ENCODE measurements around the gene PHF24. TPM values are rescaled to one million over a fixed set of nuclear protein-coding genes. Genes with fewer than 3 reads are reported as not detected.

PHF24 gene
- 0.06 to 0.26 TPM (median 0.16 TPM) in 5 replicates for total RNA-seq (2022; extraction: Qiagen RNA extraction; ENCODE audit: low read depth)

DNA sequence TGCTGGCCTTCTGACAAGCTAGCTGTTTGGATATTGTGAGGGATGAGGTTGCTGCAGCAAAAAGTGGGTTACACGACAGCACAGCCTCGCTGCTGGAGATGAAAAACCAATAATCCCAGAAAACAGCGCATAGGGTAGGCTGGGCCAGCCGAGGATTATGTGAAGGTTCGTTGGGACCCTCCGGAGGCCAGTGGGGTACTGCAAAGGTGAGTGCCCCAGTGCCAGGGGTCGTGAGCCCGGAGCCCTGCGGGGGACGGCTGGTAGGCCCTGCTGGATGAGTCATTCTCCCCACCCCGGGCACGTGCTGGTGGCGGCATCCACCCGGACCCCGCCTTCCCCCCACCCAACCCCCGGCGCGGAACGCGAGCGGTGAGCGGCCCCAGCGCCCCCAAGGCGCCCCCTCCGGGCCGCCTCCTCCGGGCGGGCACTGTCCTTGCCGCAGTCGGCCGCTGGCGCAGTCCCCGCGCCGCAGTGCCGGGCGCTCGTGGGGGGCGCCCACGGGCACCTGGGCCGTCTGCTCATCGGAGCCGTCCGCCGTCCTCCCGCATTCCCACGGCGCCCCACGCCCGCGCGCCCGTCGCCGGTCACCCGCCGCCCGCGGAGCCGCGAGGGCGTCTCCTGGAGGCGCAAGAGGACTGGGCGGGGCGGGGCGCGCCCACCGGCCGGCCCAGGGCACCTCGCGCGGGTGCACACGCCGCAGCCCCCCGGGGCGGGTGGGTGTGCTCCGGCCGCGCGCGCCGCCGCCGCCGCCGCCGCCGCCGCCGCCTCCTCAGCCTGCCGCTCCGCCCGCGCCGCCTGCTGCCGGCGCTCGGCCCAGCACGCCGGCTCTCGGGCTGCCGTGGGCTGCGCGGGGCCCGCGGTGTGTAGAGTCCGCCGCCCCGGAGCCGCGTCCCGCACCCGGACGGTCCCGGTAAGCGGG lies at the start of gene PHF24:
TSS of gene PHF24 (plus strand) at position 794 of the 919 bp plus-strand sequence. CDS start 13,014 bp downstream, outside the sequence.

DNA sequence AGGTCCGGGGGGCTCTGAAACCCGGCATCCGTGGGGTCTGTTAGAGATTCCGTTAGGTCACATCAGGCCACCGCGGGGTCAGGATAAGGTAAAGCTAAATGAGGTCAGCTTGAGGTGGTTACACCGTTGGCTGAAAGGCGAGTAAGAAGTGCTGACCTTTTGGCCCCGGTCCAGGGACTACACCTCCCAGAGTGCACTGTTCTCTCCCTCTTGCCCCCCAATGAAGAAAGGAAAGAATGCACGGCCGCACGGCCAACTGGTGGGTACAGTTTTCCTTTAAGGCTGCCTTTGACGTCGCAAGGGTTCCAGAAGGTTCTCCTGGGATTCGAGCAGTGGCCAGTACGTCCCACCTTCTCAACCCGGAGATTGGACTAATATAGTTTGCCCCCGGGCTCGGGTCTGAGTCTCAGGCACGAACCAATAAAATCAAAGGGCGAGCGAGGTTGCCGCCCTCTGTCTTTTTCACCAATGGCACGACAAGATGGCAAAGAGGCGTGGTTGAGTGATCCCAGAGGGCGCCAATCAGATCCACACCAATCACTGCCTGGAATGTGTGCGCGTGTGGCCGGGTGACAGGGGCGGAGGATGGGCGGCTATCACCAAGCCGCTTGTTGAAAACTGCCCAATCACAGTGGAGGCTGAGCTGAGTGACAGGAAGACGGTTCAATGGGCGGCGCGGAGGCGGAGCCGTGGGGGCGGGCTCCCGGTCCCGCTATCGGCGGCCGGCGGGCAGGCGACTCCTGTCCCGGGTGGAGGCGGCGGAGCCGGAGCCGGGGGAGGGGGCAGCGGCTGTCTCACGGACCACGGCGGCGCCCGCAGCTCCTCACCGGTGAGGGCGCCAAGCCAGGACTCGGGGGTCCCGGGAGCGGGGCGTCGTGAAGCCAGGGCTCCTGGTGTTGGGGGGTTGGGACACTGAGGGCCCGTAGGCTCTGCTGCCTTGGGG lies 31.2 kb downstream of the PHF24 start, which contains the start of gene DNAJB5:
TSS of gene DNAJB5 (plus strand) at position 743 of the 943 bp plus-strand sequence. CDS start 886 bp downstream, outside the sequence.

Other genes starting within 250 kb of the PHF24 start
- gene CCL21, start 248.1 kb upstream of the PHF24 start, total RNA-seq (2022; extraction: Qiagen RNA extraction; ENCODE audit: low read depth) = not detected in 5 replicates
- gene DNAJB5, start 31.5 kb downstream of the PHF24 start, total RNA-seq (2022; extraction: Qiagen RNA extraction; ENCODE audit: low read depth) = 3.6 to 5.5 TPM (median 5.1 TPM) in 5 replicates
- gene VCP, start 114.3 kb downstream of the PHF24 start, total RNA-seq (2022; extraction: Qiagen RNA extraction; ENCODE audit: low read depth) = 288 to 309 TPM (median 299 TPM) in 5 replicates
- 46.9 to 58.5 TPM (median 56.2 TPM) in 5 replicates for gene FANCG, start 121.7 kb downstream of the PHF24 start, total RNA-seq (2022; extraction: Qiagen RNA extraction; ENCODE audit: low read depth)
- 37.3 to 53.4 TPM (median 48.5 TPM) in 5 replicates for gene PIGO, start 138.3 kb downstream of the PHF24 start, total RNA-seq (2022; extraction: Qiagen RNA extraction; ENCODE audit: low read depth)
- 216 to 273 TPM (median 261 TPM) in 5 replicates for gene STOML2, start 144.8 kb downstream of the PHF24 start, total RNA-seq (2022; extraction: Qiagen RNA extraction; ENCODE audit: low read depth)
- 6.5 to 10.7 TPM (median 9.3 TPM) in 5 replicates for gene ATOSB, start 157.6 kb downstream of the PHF24 start, total RNA-seq (2022; extraction: Qiagen RNA extraction; ENCODE audit: low read depth)
- 8.7 to 9.8 TPM (median 9.5 TPM) in 5 replicates for gene UNC13B, start 203.7 kb downstream of the PHF24 start, total RNA-seq (2022; extraction: Qiagen RNA extraction; ENCODE audit: low read depth)